HCT116 (cell line): Measurements from ENCODE around the gene GOT1.

Experiments used
- ELF1 ChIP-seq: IDR thresholded peaks from 2 replicates; pipeline ENCODE4 v1.6.1; 2012; ENCODE audit warnings: low read depth, borderline replicate concordance
- POLR2A ChIP-seq: IDR thresholded peaks from 2 replicates; pipeline ENCODE4 v1.7.0; 2011; ENCODE audit warnings: borderline replicate concordance; ENCODE audit not compliant: insufficient read depth, insufficient read length; ENCODE audit errors: extremely low read depth
- TF ChIP-seq, protein P1 (sequence below), 3 experiments: fragments of 200-600 bp in 1 of 3; sonication (generic) in 1 of 3; IDR thresholded peaks in 2 of 3; conservative IDR thresholded peaks in 1 of 3; 2 replicates each; pipeline ENCODE4 v1.5.1; 2012 to 2017; ENCODE audit warnings: low read depth in 2 of 3, low read length in 2 of 3, antibody characterized with exemption in 1 of 3, borderline replicate concordance in 1 of 3, control low read depth in 1 of 3, mild to moderate bottlenecking in 1 of 3, mixed read lengths in 1 of 3, mixed run types in 1 of 3, moderate library complexity in 1 of 3; ENCODE audit not compliant: insufficient read depth in 1 of 3
- TF ChIP-seq, protein P2 (sequence below): IDR thresholded peaks from 2 replicates; pipeline ENCODE4 v1.6.1; 2012

DNA sequence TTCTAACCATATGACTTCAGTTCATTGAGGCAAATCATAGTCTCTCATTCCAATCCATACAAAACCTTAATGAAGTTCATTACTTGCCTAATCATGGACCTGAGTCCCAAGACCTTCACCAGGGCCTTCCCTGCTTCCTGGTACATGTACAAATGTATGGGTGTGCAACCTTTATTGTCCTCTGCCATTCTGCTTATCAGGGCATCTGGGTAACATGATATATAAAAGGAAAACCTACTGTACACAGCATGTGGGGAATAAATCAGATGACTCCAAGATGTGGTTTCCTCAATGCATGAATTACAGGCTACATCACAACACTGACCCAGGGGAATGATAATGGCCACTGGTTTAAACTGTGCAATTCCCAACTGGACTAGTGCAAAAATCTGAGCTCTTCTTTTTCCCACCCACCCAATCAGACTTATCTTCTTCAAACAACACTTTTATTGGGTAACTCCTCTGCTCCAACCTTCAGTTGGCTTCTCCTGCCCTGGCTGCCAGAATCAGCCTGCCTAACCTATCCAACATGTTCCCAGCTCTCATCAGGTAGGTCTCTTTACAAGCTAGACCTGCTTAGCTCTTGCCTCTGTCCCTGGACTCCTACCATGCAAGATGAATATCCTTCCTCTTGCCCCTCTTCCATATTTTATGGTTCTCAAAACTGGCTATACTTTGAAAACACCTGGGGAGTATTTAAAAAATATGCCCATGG is 11.4 kb downstream of the GOT1 start:
- TF ChIP-seq, protein P1, sequence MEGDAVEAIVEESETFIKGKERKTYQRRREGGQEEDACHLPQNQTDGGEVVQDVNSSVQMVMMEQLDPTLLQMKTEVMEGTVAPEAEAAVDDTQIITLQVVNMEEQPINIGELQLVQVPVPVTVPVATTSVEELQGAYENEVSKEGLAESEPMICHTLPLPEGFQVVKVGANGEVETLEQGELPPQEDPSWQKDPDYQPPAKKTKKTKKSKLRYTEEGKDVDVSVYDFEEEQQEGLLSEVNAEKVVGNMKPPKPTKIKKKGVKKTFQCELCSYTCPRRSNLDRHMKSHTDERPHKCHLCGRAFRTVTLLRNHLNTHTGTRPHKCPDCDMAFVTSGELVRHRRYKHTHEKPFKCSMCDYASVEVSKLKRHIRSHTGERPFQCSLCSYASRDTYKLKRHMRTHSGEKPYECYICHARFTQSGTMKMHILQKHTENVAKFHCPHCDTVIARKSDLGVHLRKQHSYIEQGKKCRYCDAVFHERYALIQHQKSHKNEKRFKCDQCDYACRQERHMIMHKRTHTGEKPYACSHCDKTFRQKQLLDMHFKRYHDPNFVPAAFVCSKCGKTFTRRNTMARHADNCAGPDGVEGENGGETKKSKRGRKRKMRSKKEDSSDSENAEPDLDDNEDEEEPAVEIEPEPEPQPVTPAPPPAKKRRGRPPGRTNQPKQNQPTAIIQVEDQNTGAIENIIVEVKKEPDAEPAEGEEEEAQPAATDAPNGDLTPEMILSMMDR (IDR thresholded peaks at IDR 0.05 in 2 of 3, conservative IDR thresholded peaks at IDR 0.05 in 1 of 3; ENCODE audit: borderline replicate concordance in 1 of 3, insufficient read depth in 1 of 3, low read depth in 2 of 3, low read length in 2 of 3), result no peak
- TF ChIP-seq POLR2A (no peak), ELF1 (no peak)
- TF ChIP-seq, protein P2, sequence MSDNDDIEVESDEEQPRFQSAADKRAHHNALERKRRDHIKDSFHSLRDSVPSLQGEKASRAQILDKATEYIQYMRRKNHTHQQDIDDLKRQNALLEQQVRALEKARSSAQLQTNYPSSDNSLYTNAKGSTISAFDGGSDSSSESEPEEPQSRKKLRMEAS, result no peak
